Stimulated activated naive CD4-positive, alpha-beta T cell (primary cell): ENCODE data around the gene LMOD2.

ENCODE experiments used
- DNase-seq, 6 experiments: peaks; one replicate each; lab custom pipeline; 2025; lab: John Stamatoyannopoulos, UW

Gene LMOD2

DNA sequence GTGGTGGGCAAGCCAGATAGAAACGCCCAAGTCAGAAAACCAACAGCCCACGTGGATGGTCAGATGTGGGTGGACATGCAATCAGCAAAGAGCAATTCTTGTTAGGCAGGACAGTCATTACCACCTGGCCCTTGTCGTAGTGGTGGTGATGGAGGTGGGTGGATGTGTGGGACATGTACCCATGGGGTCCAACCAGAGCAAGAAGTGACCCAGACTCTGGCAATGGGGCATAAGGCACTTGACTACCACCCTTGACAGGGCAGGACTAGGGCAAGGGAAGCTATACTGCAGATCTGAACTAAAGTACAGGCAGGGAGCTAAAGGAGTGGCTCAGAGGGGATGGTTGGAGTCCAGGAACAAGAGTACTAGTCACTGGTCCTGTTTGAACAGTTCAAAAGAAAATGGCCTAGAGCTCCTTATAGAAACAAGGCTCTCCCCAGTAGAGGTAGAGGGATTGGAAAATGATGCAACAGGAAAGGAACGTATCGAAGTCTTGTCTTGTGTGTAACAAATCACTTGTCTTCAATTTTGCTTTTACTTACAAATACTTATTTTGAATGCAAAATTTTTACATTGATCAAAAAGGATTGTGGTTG, 17.6 kb downstream of the LMOD2 start:
- no peak for DNase-seq

DNA sequence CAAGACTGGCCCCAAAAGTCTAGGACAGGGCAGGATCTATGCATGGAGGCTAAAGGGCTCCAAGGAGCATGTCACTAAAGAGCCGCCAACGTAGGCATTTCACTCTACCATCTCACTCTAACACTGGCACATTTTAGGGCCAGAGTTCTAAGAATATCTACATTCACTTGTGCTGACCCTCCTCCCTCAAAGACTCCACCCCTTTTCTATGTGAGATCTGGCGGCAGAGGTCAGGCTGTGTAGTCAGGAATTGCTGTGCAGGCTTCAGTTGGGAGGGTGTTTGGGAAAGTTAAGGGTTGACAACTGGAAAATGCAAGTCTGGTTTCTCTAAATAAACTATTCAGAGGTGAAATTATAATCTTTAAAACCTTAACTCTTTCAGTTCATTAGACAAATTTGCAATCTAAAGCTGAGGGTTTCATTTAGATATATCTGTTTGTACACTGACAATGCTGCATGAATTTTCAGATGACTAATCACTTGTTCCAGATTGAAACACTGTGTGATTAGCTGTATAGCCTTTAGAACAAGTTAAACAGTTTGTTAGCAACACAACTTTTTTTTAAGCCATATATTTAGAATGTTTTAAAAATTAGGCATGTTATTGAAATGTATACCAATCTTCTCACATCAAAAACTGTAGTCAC, 18.2 kb downstream of the LMOD2 start:
- DNase-seq = no peak

GRCh38 chr7:123674399-123675180, 18.9 kb downstream of the LMOD2 start:
- DNase-seq = no peak

GRCh38 chr7:123675181-123675473, 19.5 kb downstream of the LMOD2 start:
- DNase-seq = no peak

DNA sequence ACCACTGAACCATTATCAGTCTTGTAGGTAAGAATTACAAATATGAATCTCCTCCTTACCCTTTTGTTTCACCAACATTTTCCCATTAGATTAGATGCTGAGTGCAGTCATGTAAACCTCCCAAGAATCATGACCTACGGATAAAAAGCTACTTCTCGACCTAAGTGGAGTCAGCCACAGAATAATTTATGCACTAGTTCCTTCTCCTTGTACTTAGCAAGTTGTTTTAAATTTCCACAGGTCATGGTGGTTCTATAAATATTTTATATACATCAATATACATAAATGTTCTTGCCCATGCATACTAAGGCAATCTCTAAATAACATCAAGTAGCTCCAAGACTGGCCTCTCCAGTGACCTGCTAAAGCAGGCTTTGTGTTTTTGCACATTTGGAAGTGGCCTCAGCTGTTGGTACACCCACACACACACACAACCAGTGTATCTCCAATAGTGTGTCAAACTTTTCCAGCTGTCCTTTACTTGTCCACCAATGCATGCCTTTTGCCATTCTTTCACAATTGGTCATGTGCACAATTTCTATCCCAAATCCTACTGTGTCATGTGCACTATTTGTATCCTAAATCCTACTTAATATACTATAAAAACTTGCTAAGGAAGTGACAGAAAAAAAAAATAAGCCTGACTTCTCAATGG, 21.5 kb downstream of the LMOD2 start:
- DNase-seq = no peak

DNA sequence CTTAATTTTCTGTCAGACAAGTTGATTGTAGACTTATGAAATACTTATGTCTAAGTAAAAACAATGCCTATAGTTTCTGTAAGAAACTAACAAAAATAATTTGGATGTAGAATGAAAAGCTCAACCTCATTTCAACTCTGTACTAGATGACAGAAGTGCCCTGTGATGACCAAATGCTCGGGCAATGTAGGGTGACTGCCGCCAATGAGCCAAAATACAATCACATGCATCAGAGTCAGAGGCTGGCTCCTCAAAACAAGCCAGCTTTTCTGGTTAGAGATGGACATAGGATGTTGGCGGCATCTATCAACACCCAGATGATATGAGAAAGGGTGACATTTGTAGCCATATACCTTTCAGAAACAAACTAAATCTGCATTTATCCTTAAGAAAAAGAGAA, 23.9 kb downstream of the LMOD2 start:
- no peak for DNase-seq

DNA sequence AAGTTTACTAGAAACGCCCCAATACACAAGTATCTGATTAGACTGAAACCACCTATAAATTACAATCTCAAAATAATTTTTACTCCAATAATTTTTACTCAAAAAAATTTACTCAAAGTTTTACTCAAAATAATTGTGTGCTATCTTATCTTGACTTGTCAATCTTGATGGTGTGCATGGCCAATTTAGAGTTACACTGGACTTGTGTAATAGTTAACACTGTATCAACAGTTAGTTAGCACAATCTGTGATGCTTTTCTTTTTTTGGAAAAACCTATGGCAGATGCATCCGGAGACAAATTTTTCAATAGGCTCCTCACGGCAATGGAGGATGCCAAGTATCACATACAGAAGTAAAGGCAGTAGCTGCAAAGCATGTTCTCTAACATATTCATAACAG, 24.9 kb downstream of the LMOD2 start:
- DNase-seq = no peak

DNA sequence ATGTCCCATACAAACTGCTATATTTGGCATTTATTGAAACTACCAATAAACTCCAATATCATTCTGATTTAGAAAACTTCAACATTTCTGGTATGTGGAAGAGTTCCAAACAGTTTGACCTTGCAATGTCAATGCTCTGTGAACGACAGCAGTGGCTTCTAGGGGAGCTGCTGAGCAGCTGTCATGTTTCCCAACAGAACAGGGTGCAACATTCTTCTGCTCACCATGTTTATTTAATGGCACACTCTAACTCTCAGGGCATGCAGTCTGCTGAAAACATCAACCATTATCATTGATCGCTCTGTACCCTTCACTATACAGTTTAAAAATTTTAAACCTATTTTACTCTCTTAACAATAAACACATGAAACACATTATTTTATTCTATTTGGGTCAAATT, 25.9 kb downstream of the LMOD2 start:
- DNase-seq = no peak

DNA sequence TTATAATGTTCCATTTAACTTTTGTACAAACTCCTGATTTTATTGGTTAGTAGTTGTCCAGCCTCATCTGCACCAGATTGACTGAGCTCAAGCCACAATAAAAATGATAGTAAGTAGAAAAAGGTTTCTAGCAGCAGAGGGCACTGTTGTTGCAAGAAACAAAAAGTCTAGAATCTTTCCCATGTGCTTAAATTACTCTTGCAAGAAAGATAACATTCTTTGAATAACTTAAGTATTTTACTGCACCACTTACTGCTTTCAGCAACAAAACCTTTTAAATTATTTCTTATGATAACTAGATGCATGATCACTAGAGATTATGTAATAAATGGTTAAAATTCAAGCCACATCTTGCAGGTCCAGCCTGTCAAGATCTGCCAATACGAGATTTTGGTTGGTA, 27.0 kb downstream of the LMOD2 start:
- peak in 3 of 6 experiments; percentile 16 to 47 (median 30) for DNase-seq

DNA sequence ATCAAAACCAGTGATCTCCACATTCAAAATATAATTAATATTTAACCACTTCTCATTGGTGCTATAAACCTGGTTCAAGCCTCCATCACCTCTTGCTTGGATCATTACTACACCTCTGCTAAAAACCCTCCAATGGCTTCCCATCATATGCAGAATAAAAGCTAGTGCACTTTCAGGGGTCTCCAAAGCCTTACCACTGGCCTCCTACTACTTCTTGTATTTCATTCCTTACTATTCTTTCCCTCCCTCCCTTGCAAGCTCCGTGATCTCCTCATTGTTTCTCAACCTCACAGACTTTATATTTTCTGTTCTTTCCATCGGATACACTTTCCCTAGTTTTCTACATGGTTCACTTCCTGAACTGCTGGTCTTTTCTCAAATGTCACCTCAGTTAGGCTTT, 31.5 kb downstream of the LMOD2 start:
- DNase-seq = no peak

GRCh38 chr7:123687727-123688126, 32.1 kb downstream of the LMOD2 start:
- DNase-seq = no peak

GRCh38 chr7:123689250-123689649, 33.6 kb downstream of the LMOD2 start:
- no peak for DNase-seq

DNA sequence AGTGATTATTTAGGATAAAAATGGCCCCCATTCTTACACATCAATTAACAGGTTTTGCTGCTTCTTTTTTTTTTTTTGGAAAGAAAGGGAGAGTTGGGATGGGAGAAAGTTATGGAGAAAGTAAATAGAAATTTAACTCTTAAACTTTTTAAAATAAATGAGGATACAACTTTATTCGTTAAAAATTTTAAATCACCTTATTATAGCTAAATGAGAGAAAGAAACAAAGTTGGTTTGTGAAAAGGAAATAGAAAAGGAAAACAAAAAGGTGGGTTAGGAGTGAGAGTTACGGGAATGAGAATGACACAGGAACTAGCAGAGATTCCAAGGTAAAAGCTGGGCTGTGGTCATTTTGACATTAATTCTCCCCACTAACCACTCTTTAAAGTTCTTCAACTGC, 34.9 kb downstream of the LMOD2 start:
- no peak for DNase-seq

GRCh38 chr7:123692471-123692877, 36.8 kb downstream of the LMOD2 start:
- no peak for DNase-seq

- no peak for DNase-seq
Measured at GRCh38 chr7:123695944-123696677, 40.4 kb downstream of the LMOD2 start.

DNA sequence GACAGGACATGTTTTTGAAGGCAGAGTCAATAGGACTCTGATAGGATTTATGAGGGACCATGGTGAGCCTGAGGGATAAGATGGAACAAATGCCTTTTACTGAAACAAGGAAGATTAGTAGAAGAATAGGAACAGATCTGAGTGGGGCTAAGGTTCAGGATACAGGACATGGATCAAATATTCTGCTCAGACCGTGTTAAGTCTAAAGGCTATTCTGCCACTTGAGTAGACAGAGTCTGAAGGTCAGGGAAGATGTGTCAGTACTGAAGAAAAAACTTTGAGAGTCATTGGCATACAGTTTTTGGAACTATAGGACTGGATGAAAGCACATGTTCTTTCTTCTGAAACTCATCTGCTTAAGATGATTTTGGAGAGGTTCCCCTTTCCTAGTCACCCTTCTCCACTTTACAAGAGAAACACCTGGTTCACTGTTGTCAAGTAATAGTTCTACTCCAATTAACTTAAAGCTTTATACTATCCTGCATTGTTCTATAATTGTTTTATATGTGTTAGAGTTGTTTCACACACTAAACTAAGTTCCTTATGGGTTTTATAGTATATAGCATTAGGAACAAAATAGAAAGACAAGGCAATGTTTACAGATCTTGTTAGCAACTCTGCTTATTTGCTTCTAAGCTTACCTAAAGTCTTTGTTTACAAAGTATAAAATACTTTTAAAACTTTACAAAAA, 49.7 kb downstream of the LMOD2 start:
- no peak for DNase-seq

GRCh38 chr7:123709525-123709924, 53.9 kb downstream of the LMOD2 start:
- DNase-seq = no peak

- DNase-seq = no peak
Measured at GRCh38 chr7:123710683-123711082, 55.0 kb downstream of the LMOD2 start.

DNA sequence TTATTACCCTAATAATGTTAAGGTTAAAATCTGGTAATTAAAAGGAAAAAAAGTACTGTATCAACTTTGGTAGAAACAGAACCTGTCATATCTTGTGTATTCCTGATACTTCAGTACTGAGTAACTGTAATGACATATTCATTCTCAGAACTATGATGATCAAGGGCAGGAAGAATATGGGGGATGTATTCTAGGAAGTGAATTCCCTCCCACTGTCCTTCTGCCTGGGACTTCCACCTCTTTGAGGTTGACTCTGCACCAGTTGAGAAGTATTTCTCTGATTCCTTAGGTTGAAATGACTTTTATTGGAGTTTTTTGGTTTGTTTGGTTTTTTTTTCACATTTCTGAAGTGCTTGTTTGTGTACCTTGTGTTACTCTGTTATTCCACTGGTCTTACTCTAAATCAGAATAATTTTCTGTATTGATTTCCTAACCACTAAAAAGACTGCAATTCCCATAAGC, 56.2 kb downstream of the LMOD2 start:
- DNase-seq = no peak

DNA sequence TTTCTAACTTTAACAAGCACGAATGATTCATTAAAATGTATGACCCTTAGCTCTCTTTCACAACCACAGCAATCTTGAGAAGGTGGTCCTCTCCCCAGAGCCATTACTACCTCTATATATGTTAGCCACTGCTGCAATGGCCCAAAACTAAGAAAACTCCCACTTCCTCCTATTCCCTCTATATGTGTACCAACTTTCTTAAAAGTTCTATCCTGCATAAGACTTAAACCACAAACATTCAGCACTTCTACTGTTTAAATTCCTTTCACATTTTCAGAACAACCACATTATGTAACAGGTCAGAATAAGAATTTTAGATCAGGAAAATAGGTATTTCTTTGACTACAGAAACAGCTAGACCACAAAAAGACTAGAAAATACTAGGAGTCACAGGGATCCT, 57.0 kb downstream of the LMOD2 start:
- no peak for DNase-seq
